ENCODE measurements around the gene MGAT5.

DNA sequence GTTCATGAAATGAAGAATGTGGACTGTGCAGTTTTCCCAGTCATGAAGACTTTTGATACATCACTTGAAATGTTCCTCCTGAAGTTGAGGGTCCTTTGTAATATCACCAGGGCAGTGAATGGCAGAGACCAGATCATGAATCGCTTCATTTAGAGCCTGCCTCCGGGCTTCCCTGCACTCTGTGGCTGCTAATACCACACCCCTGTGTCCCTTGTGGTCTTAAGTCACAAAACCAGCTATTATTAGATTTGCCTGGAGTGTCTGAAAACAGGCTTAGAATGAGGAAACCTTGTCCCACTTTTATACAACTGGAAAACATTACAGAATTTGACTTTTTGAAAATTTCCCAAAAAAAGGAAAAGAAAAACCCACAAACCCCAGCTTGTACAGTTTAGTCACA lies 147.9 kb downstream of the MGAT5 start:
- TF ChIP-seq ZBTB7A (IDR thresholded peaks at IDR 0.05; ENCODE audit: low read depth) (no peak), EP300 (IDR thresholded peaks at IDR 0.05; ENCODE audit: borderline replicate concordance) (no peak), CEBPB (IDR thresholded peaks at IDR 0.05) (no peak)
- TF ChIP-seq, protein P1, sequence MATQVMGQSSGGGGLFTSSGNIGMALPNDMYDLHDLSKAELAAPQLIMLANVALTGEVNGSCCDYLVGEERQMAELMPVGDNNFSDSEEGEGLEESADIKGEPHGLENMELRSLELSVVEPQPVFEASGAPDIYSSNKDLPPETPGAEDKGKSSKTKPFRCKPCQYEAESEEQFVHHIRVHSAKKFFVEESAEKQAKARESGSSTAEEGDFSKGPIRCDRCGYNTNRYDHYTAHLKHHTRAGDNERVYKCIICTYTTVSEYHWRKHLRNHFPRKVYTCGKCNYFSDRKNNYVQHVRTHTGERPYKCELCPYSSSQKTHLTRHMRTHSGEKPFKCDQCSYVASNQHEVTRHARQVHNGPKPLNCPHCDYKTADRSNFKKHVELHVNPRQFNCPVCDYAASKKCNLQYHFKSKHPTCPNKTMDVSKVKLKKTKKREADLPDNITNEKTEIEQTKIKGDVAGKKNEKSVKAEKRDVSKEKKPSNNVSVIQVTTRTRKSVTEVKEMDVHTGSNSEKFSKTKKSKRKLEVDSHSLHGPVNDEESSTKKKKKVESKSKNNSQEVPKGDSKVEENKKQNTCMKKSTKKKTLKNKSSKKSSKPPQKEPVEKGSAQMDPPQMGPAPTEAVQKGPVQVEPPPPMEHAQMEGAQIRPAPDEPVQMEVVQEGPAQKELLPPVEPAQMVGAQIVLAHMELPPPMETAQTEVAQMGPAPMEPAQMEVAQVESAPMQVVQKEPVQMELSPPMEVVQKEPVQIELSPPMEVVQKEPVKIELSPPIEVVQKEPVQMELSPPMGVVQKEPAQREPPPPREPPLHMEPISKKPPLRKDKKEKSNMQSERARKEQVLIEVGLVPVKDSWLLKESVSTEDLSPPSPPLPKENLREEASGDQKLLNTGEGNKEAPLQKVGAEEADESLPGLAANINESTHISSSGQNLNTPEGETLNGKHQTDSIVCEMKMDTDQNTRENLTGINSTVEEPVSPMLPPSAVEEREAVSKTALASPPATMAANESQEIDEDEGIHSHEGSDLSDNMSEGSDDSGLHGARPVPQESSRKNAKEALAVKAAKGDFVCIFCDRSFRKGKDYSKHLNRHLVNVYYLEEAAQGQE (IDR thresholded peaks at IDR 0.05; ENCODE audit: low read depth), result no peak
